HG03139 (cell line): ENCODE results near the gene LMAN1L.

Source experiments
- ATAC-seq: cut with Tn5 transposase; IDR thresholded peaks from one replicate; pipeline ENCODE4 v1.9.1; 2021; ENCODE audit not compliant: unreplicated experiment

The LMAN1L gene

DNA sequence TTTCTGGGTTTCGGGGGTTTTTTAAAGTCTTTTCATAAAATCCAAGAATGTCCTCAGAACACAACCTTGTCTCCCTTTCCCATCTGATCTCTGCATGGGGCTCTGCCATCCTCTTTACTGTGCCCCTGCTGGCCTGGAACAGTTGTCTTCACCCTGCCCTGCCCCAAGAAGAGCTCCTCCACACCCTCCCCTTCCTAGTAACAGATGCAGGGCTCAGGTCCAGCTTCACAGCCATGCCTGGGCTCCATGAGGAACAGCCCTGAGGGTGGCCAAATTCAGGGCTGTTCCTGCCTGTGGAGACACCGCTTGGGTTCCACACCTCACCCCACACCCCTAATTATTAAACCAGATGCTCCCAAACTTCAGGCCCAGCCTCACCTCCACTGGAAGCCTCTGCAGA, 43.2 kb downstream of the LMAN1L start:
- ATAC-seq = no peak

DNA sequence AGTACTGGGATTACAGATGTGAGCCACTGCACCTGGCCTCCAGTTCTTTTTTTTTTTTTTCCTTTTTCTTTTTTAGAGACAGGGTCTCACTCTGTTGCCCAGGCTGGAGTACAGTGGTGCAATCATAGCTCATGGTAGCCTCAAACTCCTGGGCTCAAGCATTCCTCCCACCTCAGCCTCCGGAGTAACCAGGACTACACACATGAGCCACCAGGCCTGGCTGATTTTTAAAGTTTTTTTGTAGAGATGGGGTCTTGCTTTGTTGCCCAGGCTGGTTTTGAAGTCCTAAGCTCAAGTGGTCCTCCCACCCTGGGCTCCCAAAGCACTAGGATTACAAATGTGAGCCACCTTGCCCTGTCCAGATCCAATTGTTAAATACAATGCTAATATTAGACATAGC, 43.9 kb downstream of the LMAN1L start:
- no peak for ATAC-seq

DNA sequence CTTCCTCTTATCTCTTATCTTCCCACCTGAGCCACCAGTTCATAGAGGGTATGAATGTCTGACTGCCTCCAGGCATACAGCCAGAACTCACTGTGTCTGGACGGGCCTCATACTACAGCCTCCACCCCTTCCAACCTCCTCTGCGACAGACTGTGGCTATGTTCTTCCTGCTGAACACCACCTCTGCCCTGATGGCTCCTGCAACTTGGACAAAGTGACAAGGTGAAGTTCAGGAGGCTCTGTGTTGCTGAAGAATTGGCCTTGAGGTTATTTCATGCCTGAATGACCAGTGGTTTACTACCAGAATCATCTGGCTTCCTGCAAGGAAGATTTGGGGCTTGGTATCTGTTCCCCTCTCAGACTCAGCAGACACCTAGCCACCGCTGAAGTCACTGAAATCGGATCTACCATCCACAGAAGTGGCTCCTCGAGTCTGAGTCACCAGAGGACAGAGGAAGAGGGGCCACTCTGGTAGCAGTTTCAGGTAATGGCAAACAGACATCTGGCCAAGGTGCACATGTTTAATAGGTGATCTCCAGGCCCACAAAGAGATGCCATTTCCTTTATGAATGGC, 44.5 kb downstream of the LMAN1L start:
- peak; percentile 80 for ATAC-seq

DNA sequence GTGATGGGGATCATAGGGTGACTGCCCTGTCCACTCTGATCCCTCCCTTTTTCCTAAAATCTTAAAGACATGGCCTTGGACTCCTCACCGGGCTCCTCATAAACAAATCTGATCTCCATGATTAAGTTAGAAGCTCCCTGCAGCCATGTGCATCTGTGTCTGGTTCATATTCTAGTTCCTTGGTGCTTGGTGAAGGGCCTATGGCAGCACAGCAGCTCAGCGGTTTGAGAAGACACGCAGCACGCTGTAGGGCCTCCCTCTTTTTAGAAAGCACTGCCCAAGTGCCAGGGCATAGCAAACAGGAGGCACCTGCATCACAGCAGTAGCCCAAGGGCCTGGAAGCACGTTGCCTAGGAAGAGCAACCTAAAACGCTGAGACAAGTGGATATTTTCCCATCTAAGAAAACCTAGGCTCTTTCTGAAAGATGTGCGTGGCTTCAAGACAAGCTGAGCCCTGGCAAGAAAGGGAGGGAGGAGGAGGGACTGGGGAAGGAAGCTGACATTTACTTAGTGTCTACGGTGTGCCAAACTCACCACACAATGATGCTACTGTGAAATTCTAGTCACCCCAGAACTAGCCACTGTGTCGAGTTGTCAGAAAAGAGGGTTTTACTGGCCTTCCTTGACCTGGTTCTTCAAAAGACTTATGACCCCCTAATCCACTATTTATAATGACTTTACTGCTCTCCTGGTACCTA, 45.2 kb downstream of the LMAN1L start:
- peak; percentile 11 for ATAC-seq

DNA sequence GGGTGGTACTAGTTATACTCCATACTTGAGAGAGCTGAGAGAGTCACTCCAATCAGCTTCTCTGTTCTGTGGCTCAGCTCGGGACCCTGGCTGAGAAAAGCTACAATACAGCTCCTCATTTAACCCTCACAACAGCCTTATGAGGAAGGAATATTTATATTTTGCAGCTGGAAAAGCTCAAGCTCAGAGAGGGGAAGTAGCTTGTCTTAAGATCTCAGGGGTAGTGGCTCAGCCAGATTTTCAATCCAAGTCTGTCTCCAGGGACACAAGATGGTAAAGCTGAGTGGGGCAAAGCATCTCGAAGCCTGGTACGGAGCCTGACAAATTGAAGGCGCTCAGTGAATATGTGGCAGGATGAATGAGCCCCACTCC, 45.7 kb downstream of the LMAN1L start:
- ATAC-seq = no peak

DNA sequence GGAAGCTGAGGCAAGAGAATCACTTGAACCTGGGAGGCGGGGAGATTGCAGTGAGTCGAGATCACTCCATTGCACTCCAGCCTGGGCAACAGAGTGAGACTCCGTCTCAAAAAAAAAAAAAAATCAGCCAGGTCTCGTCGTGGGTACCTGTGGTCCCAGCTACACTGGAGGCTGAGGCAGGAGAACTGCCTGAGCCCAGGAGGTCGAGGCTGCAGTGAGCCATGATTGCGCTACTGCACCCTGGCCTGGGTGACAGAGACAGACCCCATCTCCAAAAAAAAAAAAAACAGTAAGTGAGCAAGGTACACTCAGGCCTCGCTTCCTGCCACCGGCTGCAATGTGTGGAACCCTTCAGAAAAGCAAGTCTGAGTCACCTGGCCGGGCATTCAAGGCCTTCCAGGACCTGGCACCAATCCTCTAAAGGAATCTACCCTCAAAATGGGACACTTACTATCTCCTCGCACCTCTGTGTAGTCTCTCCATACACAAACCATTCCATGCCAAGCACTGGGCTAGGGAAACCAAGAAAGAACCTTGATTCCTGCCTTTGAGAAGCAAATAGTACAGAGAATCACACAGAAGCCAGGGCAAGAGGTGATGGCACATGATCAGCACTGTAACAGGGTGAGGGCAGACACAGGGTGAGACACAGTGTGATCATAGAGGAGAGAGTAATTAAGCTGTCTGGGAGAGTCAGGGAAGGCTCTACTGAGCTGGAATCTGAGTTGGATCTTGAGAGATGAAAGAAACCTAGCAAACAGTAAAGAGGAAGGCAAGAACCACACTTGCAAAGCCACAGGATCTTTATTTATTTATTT, 50.8 kb downstream of the LMAN1L start:
- ATAC-seq = no peak

DNA sequence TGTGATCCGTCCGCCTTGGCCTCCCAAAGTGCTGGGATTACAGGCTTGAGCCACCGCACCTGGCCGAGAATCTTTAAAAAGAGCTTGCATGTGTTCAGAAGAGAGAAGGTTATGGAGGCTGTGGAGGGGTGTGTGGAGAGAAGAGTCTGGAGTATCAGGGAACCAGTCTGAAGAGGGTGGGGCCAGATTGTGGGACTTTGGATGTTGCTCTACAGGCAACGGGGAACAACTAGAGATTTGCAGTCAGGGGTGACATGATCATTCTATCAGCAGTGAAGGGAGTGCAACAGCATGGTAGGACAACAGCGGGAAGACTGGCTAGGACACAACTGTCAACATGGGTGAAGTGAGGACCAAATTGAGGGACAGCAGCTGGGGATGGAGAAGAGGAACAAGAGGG, 51.7 kb downstream of the LMAN1L start:
- ATAC-seq = no peak

DNA sequence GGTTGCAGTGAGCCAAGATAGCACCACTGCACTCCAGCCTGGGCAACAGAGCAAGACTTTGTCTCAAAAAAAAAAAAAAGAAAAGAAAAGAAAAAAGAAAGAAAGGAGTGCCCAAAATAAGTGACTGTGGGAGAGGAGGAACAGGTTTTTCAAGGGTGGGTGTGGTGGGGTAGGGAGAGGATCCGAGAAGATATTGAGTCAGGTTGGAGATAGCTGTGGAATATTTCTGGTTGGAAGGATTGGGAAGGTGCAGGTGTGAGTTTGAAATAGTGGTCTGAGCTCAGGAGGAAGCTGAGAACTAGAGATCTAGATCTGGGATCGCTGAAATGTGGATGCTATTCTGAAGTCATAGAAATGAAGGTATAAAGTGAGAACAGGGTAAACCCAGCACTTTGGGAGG, 52.7 kb downstream of the LMAN1L start:
- ATAC-seq = no peak

DNA sequence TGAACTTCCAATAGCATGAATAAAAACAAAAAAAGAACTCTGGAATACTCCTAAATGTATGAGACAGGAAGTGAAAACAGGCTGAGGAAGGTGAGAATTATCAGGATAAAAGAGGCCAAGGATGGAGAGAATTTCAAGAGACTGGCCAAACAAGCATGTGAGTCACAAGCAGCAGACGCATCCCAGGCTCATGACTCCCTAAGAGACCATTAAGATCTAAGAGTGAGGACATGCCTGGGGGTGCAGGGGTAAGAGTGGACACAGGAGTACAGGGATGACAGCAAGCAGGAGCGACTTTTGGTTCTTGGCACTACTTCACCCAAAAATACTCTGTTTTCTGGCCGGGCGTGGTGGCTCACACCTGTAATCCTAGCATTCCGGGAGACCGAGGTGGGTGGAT, 53.5 kb downstream of the LMAN1L start:
- no peak for ATAC-seq

DNA sequence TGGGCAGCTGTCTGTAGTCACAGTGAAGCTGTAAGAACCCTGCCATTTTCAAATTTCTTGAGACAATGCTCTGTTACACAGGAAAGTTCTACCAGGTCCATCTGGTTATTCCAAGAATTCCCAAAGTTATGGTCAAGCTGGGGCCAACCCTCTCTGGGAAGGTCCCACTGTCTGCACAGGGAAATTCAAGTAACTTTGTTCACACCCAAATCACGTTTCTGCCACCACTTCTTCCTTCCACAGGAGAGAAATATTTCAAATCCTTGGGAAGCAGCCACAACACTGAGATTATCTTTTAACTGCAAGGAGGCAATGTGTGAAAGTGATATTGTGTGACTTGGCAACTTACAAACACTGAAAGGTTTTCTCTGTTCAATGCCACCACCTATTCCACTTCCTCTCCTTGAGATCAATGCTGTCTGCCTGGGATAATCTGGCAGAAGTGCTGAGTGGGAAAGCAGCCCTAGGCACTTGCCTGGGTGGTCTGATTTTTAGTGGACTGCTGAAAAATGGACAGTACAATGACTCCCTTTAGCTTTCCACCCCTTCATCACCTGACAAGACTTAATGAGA, 54.9 kb downstream of the LMAN1L start:
- no peak for ATAC-seq

DNA sequence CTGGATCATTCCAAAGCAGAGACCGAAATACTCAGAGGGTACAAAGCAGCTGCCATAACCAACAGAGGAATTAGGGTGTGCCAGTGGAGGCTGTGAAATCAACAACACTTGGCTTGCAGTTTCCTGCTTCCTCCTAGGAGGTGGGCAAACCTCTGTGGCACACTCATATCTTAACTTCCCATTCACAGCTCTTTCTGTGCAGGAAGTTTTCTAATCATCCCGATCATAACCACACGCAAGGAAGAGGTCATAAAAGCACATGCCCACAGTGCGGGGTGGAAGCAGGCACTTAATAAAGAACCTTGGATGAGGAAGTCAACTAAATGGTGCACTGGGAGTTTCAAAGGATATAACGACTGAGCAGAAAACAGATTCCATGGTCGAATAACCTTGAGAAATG, 55.4 kb downstream of the LMAN1L start:
- no peak for ATAC-seq

DNA sequence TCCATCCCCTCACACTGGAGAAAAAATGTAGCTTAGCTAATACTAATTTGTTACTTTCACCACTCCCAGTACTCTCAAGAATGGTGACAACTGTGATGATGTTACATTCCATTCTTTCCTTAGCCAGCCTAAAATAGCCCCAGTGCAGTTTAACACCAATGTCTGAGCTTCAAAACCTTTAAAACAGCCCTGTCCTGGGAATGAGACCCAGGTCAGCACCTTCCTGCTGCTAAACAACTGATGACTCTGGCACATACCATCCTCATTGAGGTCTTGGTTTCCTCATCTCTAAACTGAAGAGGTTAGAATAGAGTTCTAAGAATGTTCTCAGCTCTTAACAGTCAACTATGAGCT, 56.7 kb downstream of the LMAN1L start:
- no peak for ATAC-seq

DNA sequence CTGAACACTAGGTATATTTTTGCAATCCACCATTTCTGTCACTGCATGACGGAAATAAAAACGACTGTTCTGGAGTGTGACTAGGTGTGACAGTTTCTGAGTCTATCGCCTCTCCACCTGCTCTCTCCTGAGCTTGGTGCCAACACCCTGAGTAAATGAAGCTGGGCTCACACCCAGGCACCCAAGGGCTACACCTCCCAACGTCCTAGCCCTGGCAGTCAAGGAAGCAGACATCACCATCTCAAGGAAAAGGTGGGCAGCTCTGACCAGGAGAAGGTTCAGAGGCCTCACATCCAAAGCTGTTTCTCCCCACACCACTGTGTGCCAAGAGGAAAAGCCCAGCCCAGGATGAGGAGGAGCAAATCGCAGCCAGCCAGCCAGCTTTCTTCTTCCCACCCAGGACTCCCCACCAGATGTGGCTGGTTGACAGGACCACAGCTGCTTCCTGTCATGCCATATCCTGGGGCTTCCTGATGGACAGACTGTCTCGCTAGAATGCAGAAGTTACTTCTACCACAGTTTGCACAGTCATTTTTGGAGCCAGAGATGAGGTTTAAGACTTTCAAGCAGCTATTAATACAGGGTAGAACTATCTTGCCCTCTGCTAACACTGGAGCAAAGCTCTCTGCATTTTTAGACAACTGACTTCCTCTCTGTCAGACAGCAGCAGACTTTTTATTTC, 57.2 kb downstream of the LMAN1L start:
- peak; percentile 46 for ATAC-seq

DNA sequence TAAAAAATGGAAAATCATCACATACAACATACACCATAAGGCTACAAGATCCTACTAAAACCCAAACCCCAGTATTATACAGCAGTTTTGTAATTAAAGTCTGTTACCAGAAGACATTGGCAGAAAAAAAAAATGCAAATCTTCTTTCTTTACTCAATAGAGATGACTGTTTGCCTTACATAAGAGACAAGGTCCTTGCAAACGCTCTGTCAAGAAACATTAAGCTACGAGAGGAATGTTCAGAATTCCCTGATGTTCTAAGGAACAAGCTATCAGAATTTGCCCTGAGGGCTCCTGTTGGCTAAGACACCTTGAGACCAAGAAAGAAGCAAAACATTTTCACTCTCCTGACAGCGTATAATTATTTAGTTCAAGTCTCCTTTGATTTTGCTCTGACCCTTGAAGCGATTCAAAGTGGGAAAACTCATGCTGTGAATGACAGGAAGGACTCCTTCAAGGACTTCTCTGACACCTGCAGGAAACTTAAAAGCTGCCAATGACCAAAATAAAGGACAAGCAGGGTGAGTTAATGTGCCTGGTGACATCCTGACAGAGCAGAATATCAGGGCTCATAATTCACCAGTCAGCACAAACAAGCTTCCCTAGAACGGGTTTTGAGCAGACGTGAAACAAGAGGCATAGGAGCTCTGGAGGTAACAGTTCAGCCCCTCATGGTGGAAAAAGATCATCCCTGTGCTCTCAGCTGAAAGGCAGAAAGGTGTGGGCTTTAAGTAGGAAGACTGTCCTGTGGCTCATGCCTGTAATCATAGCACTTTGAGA, 58.0 kb downstream of the LMAN1L start:
- no peak for ATAC-seq

DNA sequence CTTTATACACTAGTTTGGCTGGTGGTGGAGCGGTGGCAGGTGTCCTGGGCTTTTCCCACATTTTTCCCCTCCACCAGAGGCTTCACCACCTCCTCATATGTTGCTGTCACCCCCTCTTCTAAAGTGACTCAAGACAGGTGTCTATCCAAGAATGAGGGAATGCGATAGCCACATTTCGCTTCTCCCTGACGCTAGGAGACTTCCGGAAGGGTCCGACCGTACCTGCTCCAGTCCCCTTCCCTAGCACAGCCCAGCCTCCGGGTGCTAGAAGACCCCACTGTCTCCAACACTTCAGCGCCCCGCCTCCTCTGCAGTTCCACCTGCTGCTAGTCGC, 60.0 kb downstream of the LMAN1L start:
- ATAC-seq = no peak

DNA sequence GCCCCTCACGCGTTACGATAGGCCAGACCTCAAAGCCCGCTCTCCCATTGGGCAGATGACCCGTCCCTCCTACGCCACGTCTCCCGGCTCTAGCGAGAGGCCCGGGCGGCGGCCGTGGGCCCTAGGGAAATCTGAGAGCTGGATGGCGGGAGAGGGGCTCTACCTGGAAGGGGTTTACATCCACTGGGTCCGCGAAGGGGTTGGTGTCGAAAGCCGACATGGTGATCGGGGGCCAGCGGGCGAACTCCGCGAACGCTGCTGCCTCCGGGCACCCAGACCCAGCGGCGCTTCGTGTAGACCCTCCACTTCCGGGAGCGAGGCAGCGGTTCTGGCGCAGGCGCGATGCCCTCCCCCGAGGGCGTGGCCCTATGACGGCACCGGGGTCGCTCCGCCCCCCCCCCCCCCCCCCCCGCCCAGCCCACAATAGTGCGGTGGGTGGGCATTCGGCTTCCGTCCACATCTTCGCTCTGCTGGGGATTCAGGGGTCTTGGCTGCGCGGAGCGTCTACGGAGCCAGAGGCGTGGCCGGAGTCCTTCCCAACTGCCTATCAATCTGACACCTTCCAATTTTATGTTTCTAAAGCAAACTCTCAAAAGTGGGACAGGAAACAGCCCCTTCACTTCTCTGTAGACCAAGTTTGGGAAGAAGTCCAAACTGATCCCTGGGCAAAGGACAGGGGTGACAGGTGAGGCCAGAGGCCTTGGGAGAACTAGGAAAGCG, 60.6 kb downstream of the LMAN1L start, which contains the start of gene SCAMP2:
TSS of gene SCAMP2 (minus strand) at position 330 of the 720 bp plus-strand sequence. CDS start at position 220, 110 bp downstream.
- peak; percentile 71 for ATAC-seq

DNA sequence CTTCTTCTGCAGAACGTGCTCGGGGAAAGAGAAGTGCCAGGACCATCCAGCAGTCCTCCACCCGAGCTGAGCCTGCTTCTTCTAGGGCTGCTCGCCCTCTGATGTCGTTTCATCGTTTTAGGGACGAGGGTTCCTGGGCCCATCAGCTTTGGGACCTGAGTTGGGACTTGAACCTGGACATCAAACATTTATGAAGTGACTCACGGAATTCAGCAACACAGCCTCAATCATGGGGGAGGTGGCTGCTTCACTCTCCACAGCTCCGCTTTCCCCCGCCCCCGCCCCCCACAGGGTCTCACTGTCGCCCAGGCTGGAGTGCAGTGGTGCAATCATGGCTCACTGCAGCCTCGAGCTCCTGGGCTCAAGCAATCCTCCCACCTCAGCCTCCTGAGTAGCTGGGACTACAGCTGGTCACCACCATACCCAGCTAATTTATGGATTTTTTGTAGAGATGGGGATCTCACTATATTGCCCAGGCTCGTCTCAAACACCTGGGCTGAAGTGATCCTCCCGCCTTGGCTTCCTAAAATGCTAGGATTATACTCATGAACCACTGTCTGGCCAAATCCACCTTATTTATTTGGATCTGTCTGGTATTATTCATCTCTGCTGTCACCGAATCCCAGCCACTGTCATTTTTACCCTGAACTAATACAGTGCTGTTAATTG, 61.3 kb downstream of the LMAN1L start:
- no peak for ATAC-seq
